AG04450 (cell line): ENCODE measurements around the gene ARMC12. TPM values are rescaled to one million over a fixed set of nuclear protein-coding genes. Genes with fewer than 3 reads are reported as not detected.

Experiments
- CTCF ChIA-PET: fragments of 300-600, 350-600 bp; formaldehyde crosslinking; extraction: SDS; loops from one replicate; lab custom pipeline; 2022; ENCODE audit warnings: antibody characterized with exemption, inconsistent platforms; lab: Charles Lee
- POLR2A ChIA-PET: fragments of 350-600 bp; formaldehyde crosslinking; extraction: SDS; loops from one replicate; lab custom pipeline; 2021; ENCODE audit warnings: antibody characterized with exemption, inconsistent platforms; lab: Yijun Ruan, JAX
- DNase-seq: peaks from one replicate; pipeline ENCODE4 v3.0.0-alpha.2; 2011; ENCODE audit warnings: low read depth, low spot score
- H3K27ac ChIP-seq: one replicate; pipeline ENCODE4 v1.5.1; 2012; ENCODE audit warnings: low read depth, low read length, control low read depth
- H3K27me3 ChIP-seq: one replicate; pipeline ENCODE4 v1.6.0; 2012; ENCODE audit warnings: low read length; ENCODE audit not compliant: control insufficient read depth, insufficient read depth
- H3K4me3 ChIP-seq: 2 replicates; pipeline ENCODE4 v1.5.1; 2011; ENCODE audit warnings: mild to moderate bottlenecking, low read depth, low read length, control low read depth
- H3K9me3 ChIP-seq: 2 replicates; pipeline ENCODE4 v1.5.1; 2012; ENCODE audit warnings: low read length; ENCODE audit not compliant: control insufficient read depth, insufficient read depth
- CTCF ChIP-seq: IDR thresholded peaks from 2 replicates; pipeline ENCODE4 v1.5.1; 2011; ENCODE audit warnings: low read depth, low read length, control low read depth, inconsistent platforms
- polyA plus RNA-seq: library from polyadenylated mRNA; depleted of rRNA; stranded (reverse); fragments of >200 nt; gene quantifications from 2 replicates; pipeline ENCODE4 v1.2.3, GENCODE V29; 2011

The ARMC12 gene
- polyA plus RNA-seq, 1 experiment, result 0.53 TPM

DNA sequence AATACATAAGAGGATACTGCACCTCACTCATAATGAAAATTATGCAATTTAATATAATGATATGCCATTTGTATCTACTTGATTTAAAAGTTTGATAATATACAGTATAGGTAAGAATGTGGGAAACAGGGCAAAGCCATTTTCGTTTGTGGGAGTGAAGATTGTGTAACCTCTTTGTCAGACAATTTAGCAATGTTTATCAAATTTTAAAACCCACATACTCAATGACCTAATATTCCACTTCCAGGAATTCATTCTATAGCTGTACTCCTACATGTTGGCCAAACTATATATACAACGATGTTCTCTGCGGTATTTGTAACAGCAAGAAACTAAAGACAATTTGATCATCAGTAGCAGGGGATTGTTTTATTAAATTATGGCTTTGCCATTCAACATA is 30.4 kb upstream of the ARMC12 start:
- DNase-seq, result no peak
- Histone ChIP-seq H3K27me3 (no peaks in the 10 kb centered on the region), H3K9me3 (no peaks in the 10 kb centered on the region), H3K27ac (no peak overlapping the region), H3K4me3 (no peak overlapping the region)
- ChIA-PET CTCF (interaction anchor here (0.7 kb wide), 1 partner anchor 82 kb away, joined by 3 read pairs; no protein-coding TSS in a partner anchor), POLR2A (interaction anchor here (0.6 to 0.7 kb wide), 2 partner anchors 16 to 1817 kb away, joined by 3 to 8 read pairs; no protein-coding TSS in a partner anchor)
- no peak for TF ChIP-seq CTCF

DNA sequence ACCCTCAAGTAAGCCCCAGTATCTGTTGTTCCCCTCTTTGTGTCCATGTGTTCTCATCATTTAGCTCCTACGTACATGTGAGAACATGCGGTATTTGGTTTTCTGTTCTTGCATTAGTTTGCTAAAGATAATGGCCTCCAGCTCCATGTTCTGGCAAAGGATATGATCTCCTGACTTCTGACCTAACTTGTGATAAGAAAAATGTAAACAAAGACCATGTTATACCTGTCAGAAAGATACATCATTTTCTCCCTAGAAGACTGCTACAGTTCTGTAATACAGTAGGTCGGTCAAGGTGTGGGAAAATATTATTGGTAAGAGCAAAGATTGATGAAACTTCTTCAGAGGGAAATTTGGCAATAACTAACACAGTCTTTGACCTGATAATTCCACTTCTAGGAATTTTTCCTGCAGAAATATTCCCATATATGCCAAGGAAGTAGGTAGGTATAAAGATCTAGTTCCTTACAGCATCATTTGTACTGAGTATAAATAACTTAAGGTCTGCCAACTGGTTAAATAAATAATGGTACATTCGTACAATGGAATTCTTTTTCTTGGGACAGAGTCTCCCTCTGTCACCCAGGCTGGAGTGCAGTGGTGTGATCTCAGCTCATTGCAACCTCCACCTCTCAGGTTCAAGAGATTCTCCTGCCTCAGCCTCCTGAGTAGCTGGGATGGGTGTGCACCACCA is 29.0 kb upstream of the ARMC12 start:
- POLR2A ChIA-PET, result no interaction called here
- peaks cover 2% of the 10 kb centered on the region for H3K27me3 ChIP-seq
- TF ChIP-seq CTCF, result no peak
- no peak for DNase-seq
- no peak overlapping the region for H3K27ac ChIP-seq
- CTCF ChIA-PET, result no interaction called here
- no peaks in the 10 kb centered on the region for H3K9me3 ChIP-seq
- no peak overlapping the region for H3K4me3 ChIP-seq

DNA sequence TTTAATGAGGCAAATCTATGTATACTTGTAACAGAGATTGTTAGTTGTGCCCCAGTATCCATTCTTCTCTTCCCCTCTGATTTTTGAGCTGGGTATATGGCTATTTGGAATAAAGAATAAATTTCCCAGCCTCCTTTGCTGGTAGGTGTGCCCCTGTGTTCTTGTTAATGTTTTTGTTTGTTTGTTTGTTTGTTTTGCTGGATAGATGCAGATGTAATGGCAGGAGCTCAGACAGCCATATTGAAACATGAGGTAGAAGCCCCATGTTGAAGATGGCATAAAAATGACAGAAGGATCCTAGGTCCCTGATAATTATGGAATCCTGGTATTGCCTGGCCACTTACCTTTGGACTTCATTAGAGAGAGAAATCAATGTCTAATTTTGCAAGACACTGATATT is 28.2 kb upstream of the ARMC12 start:
- no peak for DNase-seq
- Histone ChIP-seq H3K27ac (no peak overlapping the region), H3K4me3 (no peak overlapping the region), H3K27me3 (peaks cover 2% of the 10 kb centered on the region), H3K9me3 (no peaks in the 10 kb centered on the region)
- CTCF ChIA-PET, result no interaction called here
- no peak for TF ChIP-seq CTCF
- POLR2A ChIA-PET, result no interaction called here

DNA sequence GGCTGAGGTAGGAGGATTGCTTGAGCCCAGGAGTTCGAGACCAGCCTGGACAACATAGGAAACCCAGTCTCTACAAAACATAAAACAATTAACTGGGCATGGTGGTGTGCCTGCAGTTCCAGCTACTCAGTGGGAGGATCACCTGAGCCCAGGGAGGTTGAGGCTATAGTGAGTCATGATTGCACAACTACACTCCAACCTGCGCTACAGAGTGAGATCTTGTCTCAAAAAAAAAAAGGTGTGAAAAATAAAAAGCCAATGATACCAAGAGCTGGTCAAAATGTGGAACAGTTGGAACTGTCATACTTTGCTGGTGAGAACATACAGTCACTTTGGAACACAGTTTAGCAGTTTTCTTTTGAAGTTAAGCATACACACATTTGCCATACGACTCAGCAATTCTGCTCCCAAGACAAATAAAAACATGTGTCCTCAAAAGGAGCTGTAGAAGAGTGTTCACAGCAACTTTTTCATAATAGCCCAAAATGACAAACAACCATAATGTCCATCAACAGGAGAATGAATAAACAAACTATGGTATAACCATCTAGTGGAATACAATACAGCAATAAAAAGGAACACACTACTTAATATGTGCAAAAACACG is 26.5 kb upstream of the ARMC12 start:
- H3K27me3 ChIP-seq, result peaks cover 2% of the 10 kb centered on the region
- no peak overlapping the region for H3K27ac ChIP-seq
- ChIA-PET POLR2A (no interaction called here), CTCF (no interaction called here)
- TF ChIP-seq CTCF, result no peak
- H3K9me3 ChIP-seq, result no peaks in the 10 kb centered on the region
- H3K4me3 ChIP-seq, result no peak overlapping the region
- DNase-seq, result no peak

DNA sequence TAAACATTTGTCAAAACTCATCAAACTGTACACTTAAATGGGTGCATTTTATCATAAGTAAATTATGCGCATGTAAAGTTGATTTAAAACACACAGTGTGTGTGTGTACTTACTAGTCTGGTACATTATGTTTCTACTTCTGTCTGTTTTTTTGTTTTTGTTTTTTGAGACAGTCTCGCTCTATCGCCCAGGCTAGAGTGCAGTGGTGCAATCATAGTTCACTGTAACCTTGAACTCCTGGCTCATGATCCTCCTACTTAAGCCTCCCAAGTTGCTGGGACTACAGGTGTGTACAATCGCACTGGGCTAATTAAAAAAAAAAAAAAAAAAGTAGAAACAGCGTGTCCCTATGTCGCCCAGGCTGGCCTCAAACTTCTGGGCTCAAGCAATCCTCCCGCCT is 25.1 kb upstream of the ARMC12 start:
- Histone ChIP-seq H3K27ac (no peak overlapping the region), H3K27me3 (peaks cover 2% of the 10 kb centered on the region), H3K4me3 (no peak overlapping the region), H3K9me3 (no peaks in the 10 kb centered on the region)
- ChIA-PET POLR2A (interaction anchor here (0.7 kb wide), 1 partner anchor 36 kb away, joined by 3 read pairs; no protein-coding TSS in a partner anchor), CTCF (no interaction called here)
- no peak for DNase-seq
- no peak for TF ChIP-seq CTCF
